H54 (cell line): ENCODE data around the gene KLK14.

Source experiments
- DNase-seq: peaks from one replicate; pipeline ENCODE4 v3.0.0; 2011; ENCODE audit warnings: low spot score, mixed read lengths; ENCODE audit not compliant: insufficient read length
- FAIRE-seq: peaks from 3 replicates; lab custom pipeline; 2011; peaks lifted over from hg19 to GRCh38; lab: Jason Lieb, UNC
- POLR2A ChIP-seq: IDR thresholded peaks from 2 replicates; pipeline ENCODE4 v1.6.1; 2011; ENCODE audit warnings: low read depth, mild to moderate bottlenecking, low read length

The KLK14 gene

DNA sequence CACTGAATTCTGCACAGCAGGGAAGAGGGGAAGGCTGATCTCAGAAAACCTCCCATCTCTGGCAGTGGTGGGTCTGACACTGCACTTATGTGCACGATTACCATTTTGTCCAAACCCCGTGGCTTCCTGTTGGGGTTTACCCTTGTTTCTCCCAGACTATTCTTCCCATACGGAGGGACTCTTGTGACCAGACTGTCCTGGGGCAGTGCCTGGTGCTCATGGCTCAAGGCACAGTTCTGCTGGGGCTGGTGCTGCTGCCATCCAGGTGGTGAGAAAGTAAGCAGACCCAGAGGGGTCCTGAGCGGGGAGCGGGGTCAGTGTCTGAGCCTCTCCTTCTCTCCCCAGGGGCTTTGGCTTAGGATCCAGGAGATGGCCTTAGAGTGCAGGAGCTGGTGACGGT lies 36.9 kb upstream of the KLK14 start:
- no peak for FAIRE-seq
- no peak for DNase-seq
- TF ChIP-seq POLR2A: no peak

DNA sequence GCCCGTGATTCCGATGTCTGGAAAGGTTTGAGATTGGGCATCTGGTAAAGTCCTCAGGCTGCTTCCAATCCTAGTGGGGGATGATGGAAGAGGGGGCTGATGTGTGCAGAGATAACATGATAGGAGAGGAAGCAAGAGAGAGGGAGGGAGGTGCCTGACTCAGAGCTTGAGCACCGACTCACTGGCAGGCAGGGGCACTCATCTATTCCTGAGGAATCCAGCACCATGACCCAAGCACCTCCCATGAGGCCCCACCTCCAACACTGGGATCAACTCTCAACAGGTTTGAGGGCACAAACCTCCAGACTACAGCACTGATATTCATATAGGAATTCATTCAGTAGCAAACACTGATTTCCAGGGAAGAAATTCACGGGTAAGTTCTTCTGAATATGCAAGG lies 36.4 kb upstream of the KLK14 start:
- no peak for TF ChIP-seq POLR2A
- FAIRE-seq (no peak), DNase-seq (no peak)

GRCh38 chr19:51116736-51117286 lies 34.1 kb upstream of the KLK14 start:
- DNase-seq: no peak
- TF ChIP-seq POLR2A: no peak
- no peak for FAIRE-seq

GRCh38 chr19:51114087-51114729 lies 31.5 kb upstream of the KLK14 start:
- FAIRE-seq (no peak), DNase-seq (no peak)

DNA sequence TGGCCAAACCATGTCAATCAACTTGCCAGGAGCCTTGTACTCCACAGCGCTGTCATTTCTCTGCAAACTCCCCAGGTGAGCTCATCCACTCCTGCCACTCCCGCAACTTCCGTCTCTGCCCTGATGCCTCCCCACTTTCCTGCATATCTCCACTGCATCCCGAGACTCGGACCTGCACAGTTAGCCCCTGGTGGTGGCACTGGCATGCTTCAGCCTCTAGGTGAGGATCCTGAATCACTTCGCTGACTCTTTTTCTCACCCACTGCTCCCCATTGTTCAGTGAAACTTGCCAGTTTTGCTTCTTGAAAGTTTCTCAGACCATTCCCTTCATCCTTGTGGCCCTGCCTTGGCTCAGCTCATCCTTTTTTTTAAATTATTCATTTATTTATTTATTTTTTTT lies 28.9 kb upstream of the KLK14 start:
- DNase-seq (no peak), FAIRE-seq (no peak)
- no peak for TF ChIP-seq POLR2A

More at GRCh38 chr19:51114087-51114729, 31.5 kb upstream of the KLK14 start:
- TF ChIP-seq POLR2A: no peak

GRCh38 chr19:51110666-51110971 lies 27.9 kb upstream of the KLK14 start:
- FAIRE-seq (no peak), DNase-seq (no peak)
- no peak for TF ChIP-seq POLR2A

DNA sequence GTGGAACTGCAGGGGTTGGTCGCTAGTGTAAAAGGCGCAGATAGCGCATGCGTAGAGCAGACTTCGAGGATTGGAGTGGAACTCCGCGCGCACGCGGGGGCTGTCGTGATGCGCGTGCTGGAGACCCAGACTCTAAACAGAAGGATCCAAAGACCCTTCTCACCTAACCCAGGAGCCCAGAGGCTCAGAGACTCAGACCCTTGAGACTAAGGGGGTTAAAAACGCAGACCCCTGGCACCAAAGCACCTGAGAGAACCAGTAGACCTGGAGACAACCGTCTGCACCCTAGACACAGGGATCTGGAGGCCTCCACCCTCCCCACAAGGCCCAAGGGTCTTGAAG lies 26.1 kb upstream of the KLK14 start:
- DNase-seq (no peak), FAIRE-seq (no peak)
- no peak for TF ChIP-seq POLR2A

GRCh38 chr19:51108066-51108804 lies 25.5 kb upstream of the KLK14 start, which contains the start of gene CTU1:
TSS of gene CTU1 (minus strand) at chr19:51108409. CDS start at chr19:51104569, 3,840 bp downstream.
- FAIRE-seq (peak; percentile 84), DNase-seq (peak; percentile 87)
- TF ChIP-seq POLR2A: 0 out of 2 replicates have a peak, but pooled peaks have one; percentile 33

DNA sequence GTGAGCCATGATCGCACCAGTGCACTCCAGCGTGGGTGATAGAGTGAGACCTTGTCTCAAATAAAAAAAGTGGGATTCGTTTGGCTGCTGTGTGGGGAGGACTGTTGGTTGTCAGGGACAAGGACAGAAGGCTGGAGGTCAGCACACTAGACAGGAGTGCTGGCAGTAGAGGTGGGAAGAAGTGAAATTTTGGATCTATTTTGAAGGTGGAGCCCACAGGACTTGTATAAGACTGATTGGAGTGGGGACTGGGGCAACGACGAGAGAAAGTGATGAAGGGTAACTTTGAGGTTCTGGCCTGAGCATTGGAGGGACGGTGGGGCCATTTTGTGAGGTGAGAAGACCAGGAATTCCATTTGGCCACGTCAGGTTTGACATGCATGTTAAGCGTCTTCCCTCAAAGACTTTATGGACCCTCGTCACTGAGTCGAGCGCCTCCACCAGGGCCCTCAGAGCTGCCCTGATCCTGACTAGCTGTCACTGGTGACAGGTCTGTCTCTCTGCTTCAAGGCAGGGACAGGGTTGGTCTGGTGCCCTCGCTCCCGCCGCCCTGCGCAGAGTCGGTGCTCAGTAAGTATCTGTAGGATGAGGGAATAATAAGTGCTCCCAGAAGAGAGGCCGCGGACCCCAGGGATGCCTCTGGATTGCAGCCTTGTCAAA lies 24.8 kb upstream of the KLK14 start:
- FAIRE-seq (no peak), DNase-seq (no peak)
- TF ChIP-seq POLR2A: no peak

GRCh38 chr19:51103926-51104341 lies 21.2 kb upstream of the KLK14 start:
- TF ChIP-seq POLR2A: no peak
- FAIRE-seq: no peak
- no peak for DNase-seq

- DNase-seq (no peak), FAIRE-seq (no peak)
- TF ChIP-seq POLR2A: no peak
These were observed 20.3 kb upstream of the KLK14 start for GRCh38 chr19:51102991-51103390.

DNA sequence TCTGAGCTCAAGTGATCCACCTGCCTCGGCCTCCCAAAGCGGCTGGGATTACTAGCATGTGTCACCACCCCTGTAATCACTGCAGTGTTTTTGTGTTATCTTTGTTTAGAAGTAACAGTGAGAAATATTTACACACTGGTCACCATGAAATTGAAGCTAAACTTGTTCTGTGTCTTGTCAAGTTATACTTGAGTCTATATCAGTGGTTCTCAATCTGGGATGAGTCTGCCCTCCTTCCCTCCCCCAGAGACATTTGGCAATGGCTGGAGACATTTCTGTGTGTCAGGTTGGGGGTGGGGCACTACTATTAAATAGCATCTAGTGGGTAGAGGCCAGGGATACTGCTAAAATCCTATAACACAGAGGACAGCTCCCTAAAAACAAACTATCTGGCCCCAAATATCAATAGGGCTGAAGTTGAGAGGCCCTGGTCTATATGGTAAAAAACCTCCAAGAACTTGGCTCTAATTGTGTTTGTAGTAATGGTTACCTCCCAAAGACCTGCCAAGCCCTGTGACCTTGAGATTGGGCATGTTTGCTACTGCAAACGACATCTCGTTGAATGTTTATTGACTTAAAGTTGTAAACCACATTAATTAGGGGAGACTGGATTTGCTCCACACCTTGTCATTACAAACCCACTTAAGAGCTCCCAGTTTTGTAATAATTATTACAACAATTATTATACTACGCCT lies 18.6 kb upstream of the KLK14 start:
- FAIRE-seq: no peak
- DNase-seq: no peak
- no peak for TF ChIP-seq POLR2A

- no peak for TF ChIP-seq POLR2A
- FAIRE-seq (no peak), DNase-seq (no peak)
These were observed 17.9 kb upstream of the KLK14 start for GRCh38 chr19:51100601-51101000.

DNA sequence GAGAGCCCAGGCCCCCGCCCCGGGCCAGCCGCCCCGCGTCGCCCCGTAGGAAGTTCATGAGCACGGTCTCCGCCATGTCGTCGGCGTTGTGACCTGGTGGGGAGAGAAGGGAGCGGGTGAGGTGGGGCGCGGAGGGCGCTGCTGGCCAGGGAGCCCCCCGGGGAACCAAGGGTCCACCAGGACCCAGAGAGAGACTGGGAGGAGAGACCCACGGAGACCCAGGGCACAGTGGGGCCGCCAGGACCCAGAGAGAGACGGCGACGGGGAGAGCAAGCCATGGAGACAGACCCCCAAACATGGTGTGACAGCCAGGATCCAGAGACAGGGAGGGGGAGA lies 16.3 kb upstream of the KLK14 start:
- no peak for TF ChIP-seq POLR2A
- DNase-seq (no peak), FAIRE-seq (no peak)
